DOHH2 (cell line): ENCODE results near the gene GRB7.
"Not testable (repeated sequence)": the region's sequence is repeated elsewhere in the genome, so short reads cannot be mapped to it uniquely, and the experiment has no call there.

Source experiments
- H3F3A ChIP-seq: fragments of 200-600 bp; sonication (generic), shearing (Covaris generic); 2 replicates; pipeline ENCODE4 v1.6.0; 2016; ENCODE audit warnings: antibody characterized with exemption, mild to moderate bottlenecking; ENCODE audit not compliant: control insufficient read depth, insufficient read depth
- H3K27ac ChIP-seq: fragments of 200-600 bp; sonication (generic); 2 replicates; pipeline ENCODE4 v1.5.1; 2014; ENCODE audit warnings: low read depth, mild to moderate bottlenecking, low read length, moderate library complexity
- H3K27me3 ChIP-seq: fragments of 200-600 bp; sonication (generic); 2 replicates; pipeline ENCODE4 v1.6.1; 2014; ENCODE audit warnings: mild to moderate bottlenecking, low read length, mixed read lengths; ENCODE audit not compliant: control insufficient read depth
- H3K36me3 ChIP-seq: fragments of 200-600 bp; sonication (generic); 2 replicates; pipeline ENCODE4 v1.6.1; 2014; ENCODE audit warnings: mild to moderate bottlenecking, low read length, moderate library complexity, mixed read lengths; ENCODE audit not compliant: control insufficient read depth
- H3K4me1 ChIP-seq: fragments of 200-600 bp; sonication (generic); 2 replicates; pipeline ENCODE4 v1.6.1; 2014; ENCODE audit warnings: mild to moderate bottlenecking, low read length, mixed read lengths; ENCODE audit not compliant: control insufficient read depth
- H3K4me2 ChIP-seq: fragments of 200-600 bp; sonication (generic); 2 replicates; pipeline ENCODE4 v1.6.0; 2014; ENCODE audit warnings: mild to moderate bottlenecking, low read length, moderate library complexity
- H3K4me3 ChIP-seq: fragments of 200-600 bp; sonication (generic); 2 replicates; pipeline ENCODE4 v1.5.1; 2014; ENCODE audit warnings: mild to moderate bottlenecking, low read length, mixed read lengths
- H3K79me2 ChIP-seq: fragments of 200-600 bp; sonication (generic); 2 replicates; pipeline ENCODE4 v1.6.1; 2014; ENCODE audit warnings: mild to moderate bottlenecking, low read length, mixed read lengths; ENCODE audit not compliant: control insufficient read depth
- H3K9me2 ChIP-seq: fragments of 200-600 bp; sonication (generic); replicated peaks from 2 replicates; pipeline ENCODE4 v1.6.1; 2014; ENCODE audit warnings: mild to moderate bottlenecking, low read length, mixed read lengths; ENCODE audit not compliant: control insufficient read depth
- H3K9me3 ChIP-seq: fragments of 200-600 bp; sonication (generic); 2 replicates; pipeline ENCODE4 v1.6.1; 2014; ENCODE audit warnings: antibody characterized with exemption, low read length, mixed read lengths; ENCODE audit not compliant: control insufficient read depth, insufficient read depth
- H4K20me1 ChIP-seq: fragments of 200-600 bp; sonication (generic); 2 replicates; pipeline ENCODE4 v1.6.0; 2014; ENCODE audit warnings: low read depth, mild to moderate bottlenecking, antibody characterized with exemption, low read length, moderate library complexity; ENCODE audit not compliant: control insufficient read depth, insufficient read depth
- CTCF ChIP-seq: fragments of 200-600 bp; sonication (generic); IDR thresholded peaks from one replicate; pipeline ENCODE4 v1.5.1; 2014; ENCODE audit warnings: antibody characterized with exemption, mild to moderate bottlenecking, low read depth, low read length; ENCODE audit not compliant: poor library complexity, severe bottlenecking
- EZH2phosphoT487 ChIP-seq: fragments of 200-600 bp; sonication (generic); IDR thresholded peaks from 2 replicates; pipeline ENCODE4 v1.6.1; 2017; ENCODE audit warnings: borderline replicate concordance, mild to moderate bottlenecking, antibody characterized with exemption, low read length, moderate library complexity, mixed read lengths

The GRB7 gene

GRCh38 chr17:39694593-39694992 lies 43.1 kb upstream of the GRB7 start:
- Histone ChIP-seq H3K9me3 (no peaks in the 10 kb centered on the region), H3K79me2 (no peaks in the 10 kb centered on the region)
- no peak for TF ChIP-seq CTCF
- TF ChIP-seq EZH2phosphoT487: no peak

GRCh38 chr17:39695089-39695474 lies 42.7 kb upstream of the GRB7 start:
- Histone ChIP-seq H3K9me3 (no peaks in the 10 kb centered on the region), H3K36me3 (no peaks in the 10 kb centered on the region), H3K79me2 (no peaks in the 10 kb centered on the region), H3F3A (no peaks in the 10 kb centered on the region), H3K27me3 (no peaks in the 10 kb centered on the region), H4K20me1 (no peaks in the 10 kb centered on the region), H3K4me2 (no peak overlapping the region), H3K4me3 (no peak overlapping the region), H3K4me1 (no peaks in the 10 kb centered on the region), H3K9me2 (no peaks in the 10 kb centered on the region), H3K27ac (no peak overlapping the region)
- TF ChIP-seq CTCF: no peak
- no peak for TF ChIP-seq EZH2phosphoT487

More at GRCh38 chr17:39694593-39694992, 43.1 kb upstream of the GRB7 start:
- H3K27ac ChIP-seq: no peak overlapping the region
- no peak overlapping the region for H3K4me2 ChIP-seq
- no peaks in the 10 kb centered on the region for H3K9me2 ChIP-seq
- no peaks in the 10 kb centered on the region for H4K20me1 ChIP-seq
- H3K36me3 ChIP-seq: no peaks in the 10 kb centered on the region
- H3F3A ChIP-seq: no peaks in the 10 kb centered on the region
- no peaks in the 10 kb centered on the region for H3K4me1 ChIP-seq
- H3K4me3 ChIP-seq: no peak overlapping the region
- no peaks in the 10 kb centered on the region for H3K27me3 ChIP-seq

GRCh38 chr17:39696731-39697130 lies 41.0 kb upstream of the GRB7 start:
- Histone ChIP-seq H3K4me3 (no peak overlapping the region), H3K9me3 (no peaks in the 10 kb centered on the region), H3K27me3 (peaks cover 15% of the 10 kb centered on the region), H3K36me3 (no peaks in the 10 kb centered on the region), H3K27ac (no peak overlapping the region), H3K4me2 (no peak overlapping the region), H3F3A (no peaks in the 10 kb centered on the region), H3K9me2 (no peaks in the 10 kb centered on the region), H3K79me2 (no peaks in the 10 kb centered on the region), H3K4me1 (no peaks in the 10 kb centered on the region), H4K20me1 (no peaks in the 10 kb centered on the region)
- TF ChIP-seq EZH2phosphoT487 (no peak), CTCF (no peak)

- Histone ChIP-seq H4K20me1 (no peaks in the 10 kb centered on the region), H3K79me2 (no peaks in the 10 kb centered on the region), H3K4me2 (no peak overlapping the region), H3K9me3 (no peaks in the 10 kb centered on the region), H3K27me3 (peaks cover 19% of the 10 kb centered on the region), H3K27ac (no peak overlapping the region), H3K4me3 (no peak overlapping the region), H3K36me3 (no peaks in the 10 kb centered on the region), H3K9me2 (no peaks in the 10 kb centered on the region), H3F3A (0 out of 2 replicates have a peak, but pooled peaks cover 2% of the 10 kb centered on the region), H3K4me1 (no peaks in the 10 kb centered on the region)
- TF ChIP-seq EZH2phosphoT487: no peak
- TF ChIP-seq CTCF: no peak
Observed at GRCh38 chr17:39697961-39698360, 39.8 kb upstream of the GRB7 start.

- not testable (repeated sequence) for H3F3A ChIP-seq, H3K79me2 ChIP-seq, H4K20me1 ChIP-seq, H3K9me3 ChIP-seq, H3K36me3 ChIP-seq, H3K4me3 ChIP-seq, H3K9me2 ChIP-seq, H3K4me1 ChIP-seq, H3K27ac ChIP-seq, H3K4me2 ChIP-seq
- peaks cover 19% of the 10 kb centered on the region for H3K27me3 ChIP-seq
Observed at GRCh38 chr17:39699157-39699817, 38.5 kb upstream of the GRB7 start.
